Esophagus squamous epithelium (tissue), 4 donors: Measurements from ENCODE around the gene PRKACG.

Experiments used
- CTCF ChIP-seq, 6 experiments: fragments of 450-650 bp in 4 of 6; fragments of 200-600 bp in 2 of 6; sonication (generic) in 2 of 6; IDR thresholded peaks; one replicate each; pipeline ENCODE4 v1.5.1; 2016 to 2019; ENCODE audit warnings: antibody characterized with exemption in 6 of 6, mild to moderate bottlenecking in 4 of 6, moderate library complexity in 4 of 6
- POLR2A ChIP-seq, 4 donors: fragments of 450-650 bp; IDR thresholded peaks; one replicate each; pipeline ENCODE4 v1.6.1; 2017; ENCODE audit warnings: antibody characterized with exemption in 4 of 4, mild to moderate bottlenecking in 4 of 4, moderate library complexity in 3 of 4

DNA sequence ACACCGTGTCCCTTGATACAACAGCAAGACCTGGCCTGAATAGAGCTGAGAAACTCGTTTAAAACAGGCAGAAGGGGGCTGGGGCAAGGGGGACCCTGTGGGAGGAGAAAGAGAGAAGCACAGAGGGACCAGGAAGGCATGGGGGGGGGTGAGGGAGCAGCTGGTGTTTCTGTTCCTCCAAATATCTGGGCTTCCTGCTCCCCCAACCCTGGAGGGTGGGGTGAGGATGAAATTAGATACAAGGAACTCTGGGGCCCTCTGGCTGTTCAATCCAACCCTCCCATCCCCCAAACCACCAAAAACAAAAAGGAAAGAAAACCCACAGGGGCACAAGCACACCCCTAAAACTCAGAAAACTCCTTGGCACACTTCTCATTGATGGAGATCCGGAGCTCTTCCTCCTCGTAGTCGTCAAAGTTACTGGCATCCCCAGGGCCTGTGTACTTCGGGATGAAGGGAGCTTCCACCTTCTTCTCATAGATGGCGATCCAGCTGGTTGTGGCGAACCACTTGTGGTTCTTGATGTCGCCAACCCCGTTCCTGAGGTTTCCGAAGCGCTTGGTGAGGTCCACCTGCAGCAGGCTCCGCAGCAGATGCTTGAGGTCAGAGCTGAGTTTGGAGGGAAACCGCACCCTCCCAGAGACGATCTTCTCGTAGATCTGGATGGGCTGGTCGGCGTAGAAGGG is 1.1 kb downstream of the PRKACG start:
- no peak for TF ChIP-seq POLR2A (IDR thresholded peaks at IDR 0.05)
- no peak for TF ChIP-seq CTCF (IDR thresholded peaks at IDR 0.05)
